SK-N-SH (cell line): ENCODE measurements around the gene SLC2A2. TPM values are rescaled to one million over a fixed set of nuclear protein-coding genes. Genes with fewer than 3 reads are reported as not detected.

ENCODE experiments used
- CTCF ChIA-PET: fragments of 300-600, 350-600 bp; formaldehyde crosslinking; extraction: SDS; loops from one replicate; lab custom pipeline; 2021; lab: Yijun Ruan, JAX
- POLR2A ChIA-PET: fragments of 350-600 bp; sonication (Branson Sonifier 250); formaldehyde crosslinking; extraction: SDS; loops from one replicate; lab custom pipeline; 2020; ENCODE audit warnings: antibody characterized with exemption, inconsistent platforms; lab: Yijun Ruan, JAX
- DNase-seq: peaks from one replicate; pipeline ENCODE4 v3.0.0; 2012
- H2AFZ ChIP-seq: fragments of 200-600 bp; sonication (generic); 2 replicates; pipeline ENCODE4 v1.8.1; 2016; ENCODE audit warnings: antibody characterized with exemption, mild to moderate bottlenecking, low read depth
- H3F3A ChIP-seq: fragments of 200-600 bp; sonication (generic); replicated peaks from 2 replicates; pipeline ENCODE3; 2016; ENCODE audit warnings: antibody characterized with exemption, mild to moderate bottlenecking; ENCODE audit not compliant: insufficient read depth
- H3K27ac ChIP-seq, 2 experiments: fragments of 200-500 bp in 1 of 2; fragments of 200-600 bp in 1 of 2; sonication (Bioruptor generic) in 1 of 2; sonication (generic), shearing (Covaris generic) in 1 of 2; 2 replicates each; pipeline versions ENCODE4 v1.5.1 to v1.6.1; 2014 to 2016; ENCODE audit warnings: low read depth in 2 of 2, inconsistent platforms in 1 of 2, low read length in 1 of 2, mild to moderate bottlenecking in 1 of 2, mixed read lengths in 1 of 2
- H3K27me3 ChIP-seq: fragments of 200-600 bp; sonication (generic), shearing (Covaris generic); 2 replicates; pipeline ENCODE4 v1.6.1; 2016; ENCODE audit warnings: mixed run types; ENCODE audit not compliant: insufficient read depth
- H3K36me3 ChIP-seq, 2 experiments: fragments of 200-500 bp in 1 of 2; fragments of 200-600 bp in 1 of 2; sonication (Bioruptor generic) in 1 of 2; sonication (generic) in 1 of 2; replicated peaks in 1 of 2; 2 replicates each; pipeline versions ENCODE3 to v1.5.1; 2014 to 2016; ENCODE audit warnings: low read length in 1 of 2, mild to moderate bottlenecking in 1 of 2; ENCODE audit not compliant: insufficient read depth in 2 of 2, control insufficient read depth in 1 of 2
- H3K4me1 ChIP-seq, 2 experiments: fragments of 200-500 bp in 1 of 2; fragments of 200-600 bp in 1 of 2; sonication (Bioruptor generic) in 1 of 2; sonication (generic), shearing (Covaris generic) in 1 of 2; 2 replicates each; pipeline versions ENCODE4 v1.5.1 to v1.6.1; 2014 to 2016; ENCODE audit warnings: low read depth in 1 of 2, low read length in 1 of 2, mixed run types in 1 of 2; ENCODE audit not compliant: insufficient read depth in 2 of 2, control insufficient read depth in 1 of 2
- H3K4me2 ChIP-seq: fragments of 200-600 bp; sonication (generic), shearing (Covaris generic); 2 replicates; pipeline ENCODE4 v1.6.1; 2017; ENCODE audit warnings: mixed run types
- H3K4me3 ChIP-seq, 2 experiments: fragments of 200-500 bp in 1 of 2; fragments of 200-600 bp in 1 of 2; sonication (Bioruptor generic) in 1 of 2; sonication (generic), shearing (Covaris generic) in 1 of 2; 2 replicates each; pipeline versions ENCODE4 v1.5.1 to v1.8.1; 2014 to 2016; ENCODE audit warnings: low read depth in 2 of 2, inconsistent platforms in 1 of 2, low read length in 1 of 2, mild to moderate bottlenecking in 1 of 2, mixed read lengths in 1 of 2, moderate library complexity in 1 of 2
- H3K79me2 ChIP-seq: fragments of 200-600 bp; sonication (generic); 2 replicates; pipeline ENCODE4 v1.8.1; 2017; ENCODE audit warnings: mild to moderate bottlenecking; ENCODE audit not compliant: insufficient read depth
- H3K9ac ChIP-seq: fragments of 200-600 bp; sonication (generic); 2 replicates; pipeline ENCODE4 v1.6.1; 2017; ENCODE audit warnings: mixed run types
- H3K9me2 ChIP-seq: fragments of 200-600 bp; sonication (generic); 2 replicates; pipeline ENCODE4 v1.6.1; 2017; ENCODE audit warnings: mixed run types
- H3K9me3 ChIP-seq: fragments of 200-600 bp; sonication (generic); 2 replicates; pipeline ENCODE4 v1.6.1; 2017; ENCODE audit warnings: mixed run types, mild to moderate bottlenecking, moderate library complexity
- H4K20me1 ChIP-seq: fragments of 200-600 bp; sonication (generic); 2 replicates; pipeline ENCODE4 v1.6.1; 2017; ENCODE audit warnings: mild to moderate bottlenecking, mixed run types; ENCODE audit not compliant: insufficient read depth
- CHD2 ChIP-seq: fragments of 150-350 bp; IDR thresholded peaks from 2 replicates; pipeline ENCODE4 v1.6.1; 2018; ENCODE audit warnings: low read length; ENCODE audit not compliant: partially characterized antibody
- ELF1 ChIP-seq: IDR thresholded peaks from 2 replicates; pipeline ENCODE4 v1.4.0; 2012
- EP300 ChIP-seq, 2 experiments: IDR thresholded peaks; 2 replicates each; pipeline versions ENCODE4 v1.4.0 to v1.6.1; 2012; ENCODE audit warnings: borderline replicate concordance in 1 of 2, low read depth in 1 of 2, low read length in 1 of 2
- FOSL2 ChIP-seq: IDR thresholded peaks from 2 replicates; pipeline ENCODE4 v1.4.0; 2012; ENCODE audit warnings: low read depth, mild to moderate bottlenecking, moderate library complexity, borderline replicate concordance
- FOXJ3 ChIP-seq: sonication (generic); formaldehyde crosslinking; IDR thresholded peaks from 2 replicates; pipeline ENCODE4 v1.5.1; 2020; ENCODE audit warnings: mild to moderate bottlenecking, missing genetic modification reagents
- FOXM1 ChIP-seq: IDR thresholded peaks from 2 replicates; pipeline ENCODE4 v1.4.0; 2012; ENCODE audit warnings: low read depth, mild to moderate bottlenecking
- JUND ChIP-seq: IDR thresholded peaks from 2 replicates; pipeline ENCODE4 v1.4.0; 2012
- MEF2A ChIP-seq: IDR thresholded peaks from 2 replicates; pipeline ENCODE4 v1.4.0; 2012; ENCODE audit warnings: low read depth, borderline replicate concordance
- RAD21 ChIP-seq: IDR thresholded peaks from 2 replicates; pipeline ENCODE4 v1.6.1; 2012; ENCODE audit warnings: mild to moderate bottlenecking, low read length
- RXRA ChIP-seq: IDR thresholded peaks from 2 replicates; pipeline ENCODE4 v1.4.0; 2012; ENCODE audit warnings: low read depth, mild to moderate bottlenecking, borderline replicate concordance
- WGBS: methylation state at CpG from one replicate; pipeline ENCODE4 v1.1.6; 2017; ENCODE audit warnings: low lambda C conversion rate; 5-methylcytosine and 5-hydroxymethylcytosine counted together
- polyA plus RNA-seq, 3 experiments: library from polyadenylated mRNA; depleted of rRNA; stranded (reverse); fragments of >200 nt; gene quantifications; 2 replicates each; pipeline ENCODE4 v1.2.3, GENCODE V29; 2012
- TF ChIP-seq, protein P1 (sequence below): IDR thresholded peaks from 2 replicates; pipeline ENCODE4 v1.6.1; 2012; ENCODE audit warnings: mild to moderate bottlenecking, low read depth, low read length, moderate library complexity
- TF ChIP-seq, protein P2 (sequence below): IDR thresholded peaks from 2 replicates; pipeline ENCODE4 v1.4.0; 2012; ENCODE audit warnings: low read depth
- TF ChIP-seq, protein P3 (sequence below): IDR thresholded peaks from 2 replicates; pipeline ENCODE4 v1.4.0; 2012; ENCODE audit warnings: low read depth, borderline replicate concordance
- TF ChIP-seq, protein P4 (sequence below): fragments of 150-350 bp; IDR thresholded peaks from 2 replicates; pipeline ENCODE4 v1.6.1; 2017; ENCODE audit warnings: antibody characterized with exemption, low read length, low read depth, borderline replicate concordance
- TF ChIP-seq, protein P5 (sequence below): IDR thresholded peaks from 2 replicates; pipeline ENCODE4 v1.4.0; 2012; ENCODE audit warnings: low read depth, borderline replicate concordance
- TF ChIP-seq, protein P6 (sequence below): fragments of 150-350 bp; IDR thresholded peaks from 2 replicates; pipeline ENCODE4 v1.6.1; 2016; ENCODE audit warnings: mild to moderate bottlenecking, low read depth, low read length

Gene SLC2A2
- polyA plus RNA-seq, 1 of the 3 experiments (the other 2 are of a cell fraction): 0.59 TPM

DNA sequence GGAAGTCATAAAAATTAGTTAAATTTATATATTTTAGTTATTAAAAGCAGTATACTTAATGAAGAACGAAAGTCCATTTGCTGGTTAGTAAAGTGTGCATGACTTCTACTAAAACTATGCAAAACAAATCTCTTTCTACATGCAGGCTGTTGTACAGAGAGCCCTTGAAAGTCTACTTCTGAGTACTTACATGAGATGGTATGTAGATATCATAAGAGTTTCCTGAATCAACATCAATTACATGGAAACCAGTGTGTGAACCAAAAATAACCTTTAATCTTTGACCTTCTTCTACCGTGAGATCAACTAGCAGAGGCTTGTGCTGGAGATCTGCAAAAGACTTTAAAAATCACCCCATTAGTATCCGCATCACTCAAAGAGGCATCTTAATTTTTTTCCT is 42.1 kb upstream of the SLC2A2 start:
- no peak overlapping the region for H2AFZ ChIP-seq
- no peaks in the 10 kb centered on the region for H3F3A ChIP-seq
- no peaks in the 10 kb centered on the region for H3K9me2 ChIP-seq
- no peak overlapping the region for H3K4me3 ChIP-seq
- no peaks in the 10 kb centered on the region for H3K79me2 ChIP-seq
- ChIA-PET POLR2A (no interaction called here), CTCF (interaction anchor here (1.7 kb wide), 1 partner anchor 19 kb away, joined by 7 read pairs; no protein-coding TSS in a partner anchor)
- no peaks in the 10 kb centered on the region for H3K9me3 ChIP-seq
- WGBS: 85% methylated on average over 3 of the region's 3 CpGs
- TF ChIP-seq MEF2A (no peak), JUND (no peak), CHD2 (no peak), EP300 (IDR thresholded peaks at IDR 0.05; ENCODE audit: borderline replicate concordance in 1 of 2, low read depth in 1 of 2, low read length in 1 of 2) (no peak), RXRA (no peak), RAD21 (no peak), ELF1 (no peak), FOSL2 (no peak), FOXM1 (no peak), FOXJ3 (CRISPR knock-in tag) (no peak)
- TF ChIP-seq, protein P1, sequence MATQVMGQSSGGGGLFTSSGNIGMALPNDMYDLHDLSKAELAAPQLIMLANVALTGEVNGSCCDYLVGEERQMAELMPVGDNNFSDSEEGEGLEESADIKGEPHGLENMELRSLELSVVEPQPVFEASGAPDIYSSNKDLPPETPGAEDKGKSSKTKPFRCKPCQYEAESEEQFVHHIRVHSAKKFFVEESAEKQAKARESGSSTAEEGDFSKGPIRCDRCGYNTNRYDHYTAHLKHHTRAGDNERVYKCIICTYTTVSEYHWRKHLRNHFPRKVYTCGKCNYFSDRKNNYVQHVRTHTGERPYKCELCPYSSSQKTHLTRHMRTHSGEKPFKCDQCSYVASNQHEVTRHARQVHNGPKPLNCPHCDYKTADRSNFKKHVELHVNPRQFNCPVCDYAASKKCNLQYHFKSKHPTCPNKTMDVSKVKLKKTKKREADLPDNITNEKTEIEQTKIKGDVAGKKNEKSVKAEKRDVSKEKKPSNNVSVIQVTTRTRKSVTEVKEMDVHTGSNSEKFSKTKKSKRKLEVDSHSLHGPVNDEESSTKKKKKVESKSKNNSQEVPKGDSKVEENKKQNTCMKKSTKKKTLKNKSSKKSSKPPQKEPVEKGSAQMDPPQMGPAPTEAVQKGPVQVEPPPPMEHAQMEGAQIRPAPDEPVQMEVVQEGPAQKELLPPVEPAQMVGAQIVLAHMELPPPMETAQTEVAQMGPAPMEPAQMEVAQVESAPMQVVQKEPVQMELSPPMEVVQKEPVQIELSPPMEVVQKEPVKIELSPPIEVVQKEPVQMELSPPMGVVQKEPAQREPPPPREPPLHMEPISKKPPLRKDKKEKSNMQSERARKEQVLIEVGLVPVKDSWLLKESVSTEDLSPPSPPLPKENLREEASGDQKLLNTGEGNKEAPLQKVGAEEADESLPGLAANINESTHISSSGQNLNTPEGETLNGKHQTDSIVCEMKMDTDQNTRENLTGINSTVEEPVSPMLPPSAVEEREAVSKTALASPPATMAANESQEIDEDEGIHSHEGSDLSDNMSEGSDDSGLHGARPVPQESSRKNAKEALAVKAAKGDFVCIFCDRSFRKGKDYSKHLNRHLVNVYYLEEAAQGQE: no peak
- TF ChIP-seq, protein P2, sequence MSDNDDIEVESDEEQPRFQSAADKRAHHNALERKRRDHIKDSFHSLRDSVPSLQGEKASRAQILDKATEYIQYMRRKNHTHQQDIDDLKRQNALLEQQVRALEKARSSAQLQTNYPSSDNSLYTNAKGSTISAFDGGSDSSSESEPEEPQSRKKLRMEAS: no peak
- TF ChIP-seq, protein P3, sequence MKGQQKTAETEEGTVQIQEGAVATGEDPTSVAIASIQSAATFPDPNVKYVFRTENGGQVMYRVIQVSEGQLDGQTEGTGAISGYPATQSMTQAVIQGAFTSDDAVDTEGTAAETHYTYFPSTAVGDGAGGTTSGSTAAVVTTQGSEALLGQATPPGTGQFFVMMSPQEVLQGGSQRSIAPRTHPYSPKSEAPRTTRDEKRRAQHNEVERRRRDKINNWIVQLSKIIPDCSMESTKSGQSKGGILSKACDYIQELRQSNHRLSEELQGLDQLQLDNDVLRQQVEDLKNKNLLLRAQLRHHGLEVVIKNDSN: no peak
- TF ChIP-seq, protein P4, sequence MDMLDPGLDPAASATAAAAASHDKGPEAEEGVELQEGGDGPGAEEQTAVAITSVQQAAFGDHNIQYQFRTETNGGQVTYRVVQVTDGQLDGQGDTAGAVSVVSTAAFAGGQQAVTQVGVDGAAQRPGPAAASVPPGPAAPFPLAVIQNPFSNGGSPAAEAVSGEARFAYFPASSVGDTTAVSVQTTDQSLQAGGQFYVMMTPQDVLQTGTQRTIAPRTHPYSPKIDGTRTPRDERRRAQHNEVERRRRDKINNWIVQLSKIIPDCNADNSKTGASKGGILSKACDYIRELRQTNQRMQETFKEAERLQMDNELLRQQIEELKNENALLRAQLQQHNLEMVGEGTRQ: no peak
- TF ChIP-seq, protein P5, sequence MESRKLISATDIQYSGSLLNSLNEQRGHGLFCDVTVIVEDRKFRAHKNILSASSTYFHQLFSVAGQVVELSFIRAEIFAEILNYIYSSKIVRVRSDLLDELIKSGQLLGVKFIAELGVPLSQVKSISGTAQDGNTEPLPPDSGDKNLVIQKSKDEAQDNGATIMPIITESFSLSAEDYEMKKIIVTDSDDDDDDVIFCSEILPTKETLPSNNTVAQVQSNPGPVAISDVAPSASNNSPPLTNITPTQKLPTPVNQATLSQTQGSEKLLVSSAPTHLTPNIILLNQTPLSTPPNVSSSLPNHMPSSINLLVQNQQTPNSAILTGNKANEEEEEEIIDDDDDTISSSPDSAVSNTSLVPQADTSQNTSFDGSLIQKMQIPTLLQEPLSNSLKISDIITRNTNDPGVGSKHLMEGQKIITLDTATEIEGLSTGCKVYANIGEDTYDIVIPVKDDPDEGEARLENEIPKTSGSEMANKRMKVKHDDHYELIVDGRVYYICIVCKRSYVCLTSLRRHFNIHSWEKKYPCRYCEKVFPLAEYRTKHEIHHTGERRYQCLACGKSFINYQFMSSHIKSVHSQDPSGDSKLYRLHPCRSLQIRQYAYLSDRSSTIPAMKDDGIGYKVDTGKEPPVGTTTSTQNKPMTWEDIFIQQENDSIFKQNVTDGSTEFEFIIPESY: no peak
- TF ChIP-seq, protein P6, sequence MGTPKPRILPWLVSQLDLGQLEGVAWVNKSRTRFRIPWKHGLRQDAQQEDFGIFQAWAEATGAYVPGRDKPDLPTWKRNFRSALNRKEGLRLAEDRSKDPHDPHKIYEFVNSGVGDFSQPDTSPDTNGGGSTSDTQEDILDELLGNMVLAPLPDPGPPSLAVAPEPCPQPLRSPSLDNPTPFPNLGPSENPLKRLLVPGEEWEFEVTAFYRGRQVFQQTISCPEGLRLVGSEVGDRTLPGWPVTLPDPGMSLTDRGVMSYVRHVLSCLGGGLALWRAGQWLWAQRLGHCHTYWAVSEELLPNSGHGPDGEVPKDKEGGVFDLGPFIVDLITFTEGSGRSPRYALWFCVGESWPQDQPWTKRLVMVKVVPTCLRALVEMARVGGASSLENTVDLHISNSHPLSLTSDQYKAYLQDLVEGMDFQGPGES: no peak
- no peaks in the 10 kb centered on the region for H4K20me1 ChIP-seq
- no peaks in the 10 kb centered on the region for H3K4me1 ChIP-seq
- H3K9ac ChIP-seq: no peak overlapping the region
- H3K27me3 ChIP-seq: no peaks in the 10 kb centered on the region
- peaks cover 48 to 82% of the 10 kb centered on the region in 2 experiments for H3K36me3 ChIP-seq
- no peak for DNase-seq
- H3K27ac ChIP-seq: no peak overlapping the region
- no peak overlapping the region for H3K4me2 ChIP-seq
